HepG2 (cell line): ENCODE data around the gene MSANTD1.

Experiments
- CEBPB ChIP-seq: IDR thresholded peaks from 2 replicates; pipeline ENCODE4 v1.6.1; 2011; ENCODE audit warnings: low read depth, low read length, improper control_type of control experiment, borderline replicate concordance
- NCOA2 ChIP-seq: sonication (generic); formaldehyde crosslinking; IDR thresholded peaks from 2 replicates; pipeline ENCODE4 v1.8.0; 2022; ENCODE audit warnings: inconsistent platforms
- PHF5A ChIP-seq: IDR thresholded peaks from one replicate; pipeline ENCODE4 v1.6.1; 2018; ENCODE audit warnings: low read depth, missing genetic modification reagents; ENCODE audit not compliant: unreplicated experiment
- YY1 ChIP-seq: IDR thresholded peaks from 2 replicates; pipeline ENCODE4 v1.6.1; 2011; ENCODE audit warnings: low read length, low read depth, moderate library complexity, mild to moderate bottlenecking; ENCODE audit not compliant: insufficient read depth, insufficient replicate concordance
- ZNF629 ChIP-seq: sonication (generic); formaldehyde crosslinking; conservative IDR thresholded peaks from 2 replicates; pipeline ENCODE4 v1.5.0; 2020; ENCODE audit warnings: missing genetic modification reagents
- TF ChIP-seq, protein P1 (sequence below): sonication (generic); formaldehyde crosslinking; IDR thresholded peaks from 2 replicates; pipeline ENCODE4 v1.4.0; 2020; ENCODE audit warnings: missing genetic modification reagents
- TF ChIP-seq, protein P2 (sequence below): sonication (generic); formaldehyde crosslinking; IDR thresholded peaks from 2 replicates; pipeline ENCODE4 v1.5.0; 2020; ENCODE audit warnings: mild to moderate bottlenecking, missing genetic modification reagents, moderate library complexity

DNA sequence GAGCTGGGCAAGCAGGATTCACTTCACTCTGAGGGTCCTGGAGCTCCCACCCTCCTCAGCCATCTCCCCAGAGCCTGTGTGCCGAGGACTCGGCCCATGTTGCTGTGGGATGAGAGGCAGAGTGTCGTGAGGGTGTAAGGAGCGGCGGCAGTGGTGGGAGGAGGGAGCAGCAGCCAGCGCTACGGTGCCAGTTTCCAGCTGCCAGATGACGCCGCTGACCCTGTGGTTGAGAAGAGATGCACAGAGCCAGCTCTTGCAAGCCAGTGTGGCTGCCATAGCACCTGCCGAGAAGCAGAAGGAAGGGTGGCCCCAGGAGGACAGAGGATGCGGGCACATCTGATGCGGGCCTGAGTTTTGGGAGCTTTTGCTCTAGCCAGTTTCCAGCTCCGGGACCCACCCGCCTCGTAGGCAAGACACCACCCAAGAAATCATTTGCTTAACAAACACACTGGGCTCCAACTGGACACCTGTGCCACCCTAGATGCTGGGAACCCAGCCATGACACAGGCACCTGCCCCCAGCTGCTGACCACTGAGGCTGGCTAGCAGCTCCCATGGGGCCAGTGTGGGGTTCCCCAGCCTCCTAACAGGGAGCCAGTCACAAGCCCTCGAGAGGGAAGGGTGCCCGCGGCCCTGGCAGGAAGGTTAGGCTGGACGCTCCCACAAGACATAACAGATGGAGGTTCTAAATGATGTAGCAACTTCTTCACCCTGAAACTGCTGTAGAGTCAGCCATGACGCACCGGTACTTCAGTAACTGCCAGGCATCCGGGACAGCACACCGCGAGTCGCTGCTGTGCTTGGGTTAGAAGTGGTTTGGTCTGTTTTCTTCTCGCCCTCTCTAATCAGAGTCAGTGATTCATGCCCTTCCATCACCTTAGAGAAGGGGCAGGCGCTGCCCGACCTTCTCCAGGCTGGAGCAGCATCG is 8.9 kb downstream of the MSANTD1 start:
- TF ChIP-seq PHF5A (CRISPR knock-in tag) (no peak), ZNF629 (CRISPR knock-in tag) (no peak), YY1 (no peak), CEBPB (no peak), NCOA2 (CRISPR knock-in tag) (no peak)
- TF ChIP-seq, protein P1, sequence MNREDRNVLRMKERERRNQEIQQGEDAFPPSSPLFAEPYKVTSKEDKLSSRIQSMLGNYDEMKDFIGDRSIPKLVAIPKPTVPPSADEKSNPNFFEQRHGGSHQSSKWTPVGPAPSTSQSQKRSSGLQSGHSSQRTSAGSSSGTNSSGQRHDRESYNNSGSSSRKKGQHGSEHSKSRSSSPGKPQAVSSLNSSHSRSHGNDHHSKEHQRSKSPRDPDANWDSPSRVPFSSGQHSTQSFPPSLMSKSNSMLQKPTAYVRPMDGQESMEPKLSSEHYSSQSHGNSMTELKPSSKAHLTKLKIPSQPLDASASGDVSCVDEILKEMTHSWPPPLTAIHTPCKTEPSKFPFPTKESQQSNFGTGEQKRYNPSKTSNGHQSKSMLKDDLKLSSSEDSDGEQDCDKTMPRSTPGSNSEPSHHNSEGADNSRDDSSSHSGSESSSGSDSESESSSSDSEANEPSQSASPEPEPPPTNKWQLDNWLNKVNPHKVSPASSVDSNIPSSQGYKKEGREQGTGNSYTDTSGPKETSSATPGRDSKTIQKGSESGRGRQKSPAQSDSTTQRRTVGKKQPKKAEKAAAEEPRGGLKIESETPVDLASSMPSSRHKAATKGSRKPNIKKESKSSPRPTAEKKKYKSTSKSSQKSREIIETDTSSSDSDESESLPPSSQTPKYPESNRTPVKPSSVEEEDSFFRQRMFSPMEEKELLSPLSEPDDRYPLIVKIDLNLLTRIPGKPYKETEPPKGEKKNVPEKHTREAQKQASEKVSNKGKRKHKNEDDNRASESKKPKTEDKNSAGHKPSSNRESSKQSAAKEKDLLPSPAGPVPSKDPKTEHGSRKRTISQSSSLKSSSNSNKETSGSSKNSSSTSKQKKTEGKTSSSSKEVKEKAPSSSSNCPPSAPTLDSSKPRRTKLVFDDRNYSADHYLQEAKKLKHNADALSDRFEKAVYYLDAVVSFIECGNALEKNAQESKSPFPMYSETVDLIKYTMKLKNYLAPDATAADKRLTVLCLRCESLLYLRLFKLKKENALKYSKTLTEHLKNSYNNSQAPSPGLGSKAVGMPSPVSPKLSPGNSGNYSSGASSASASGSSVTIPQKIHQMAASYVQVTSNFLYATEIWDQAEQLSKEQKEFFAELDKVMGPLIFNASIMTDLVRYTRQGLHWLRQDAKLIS, result no peak
- TF ChIP-seq, protein P2, sequence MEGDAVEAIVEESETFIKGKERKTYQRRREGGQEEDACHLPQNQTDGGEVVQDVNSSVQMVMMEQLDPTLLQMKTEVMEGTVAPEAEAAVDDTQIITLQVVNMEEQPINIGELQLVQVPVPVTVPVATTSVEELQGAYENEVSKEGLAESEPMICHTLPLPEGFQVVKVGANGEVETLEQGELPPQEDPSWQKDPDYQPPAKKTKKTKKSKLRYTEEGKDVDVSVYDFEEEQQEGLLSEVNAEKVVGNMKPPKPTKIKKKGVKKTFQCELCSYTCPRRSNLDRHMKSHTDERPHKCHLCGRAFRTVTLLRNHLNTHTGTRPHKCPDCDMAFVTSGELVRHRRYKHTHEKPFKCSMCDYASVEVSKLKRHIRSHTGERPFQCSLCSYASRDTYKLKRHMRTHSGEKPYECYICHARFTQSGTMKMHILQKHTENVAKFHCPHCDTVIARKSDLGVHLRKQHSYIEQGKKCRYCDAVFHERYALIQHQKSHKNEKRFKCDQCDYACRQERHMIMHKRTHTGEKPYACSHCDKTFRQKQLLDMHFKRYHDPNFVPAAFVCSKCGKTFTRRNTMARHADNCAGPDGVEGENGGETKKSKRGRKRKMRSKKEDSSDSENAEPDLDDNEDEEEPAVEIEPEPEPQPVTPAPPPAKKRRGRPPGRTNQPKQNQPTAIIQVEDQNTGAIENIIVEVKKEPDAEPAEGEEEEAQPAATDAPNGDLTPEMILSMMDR, result no peak
